Kidney (tissue), 14 donors: ENCODE results near the gene CDYL2. TPM values are rescaled to one million over a fixed set of nuclear protein-coding genes. Genes with fewer than 3 reads are reported as not detected.

Source experiments
- DNase-seq, 5 donors: peaks; one replicate each; pipeline ENCODE4 v3.0.0-alpha.2; 2013 to 2020
- FAIRE-seq: peaks from 2 replicates; lab custom pipeline; 2012; peaks lifted over from hg19 to GRCh38; lab: Jason Lieb, UNC
- H3K27ac ChIP-seq, 2 donors: one replicate each; pipeline ENCODE4 v1.7.0; 2013; ENCODE audit warnings: low read depth in 2 of 2, low read length in 2 of 2, inconsistent platforms in 1 of 2
- H3K27me3 ChIP-seq: one replicate; pipeline ENCODE4 v1.7.1; 2013; ENCODE audit warnings: low read length, inconsistent platforms; ENCODE audit not compliant: control insufficient read depth, insufficient read depth
- H3K36me3 ChIP-seq, 3 donors: one replicate each; pipeline versions ENCODE4 v1.7.0 to v1.7.1; 2013; ENCODE audit warnings: low read length in 3 of 3, control low read depth in 1 of 3, inconsistent platforms in 1 of 3; ENCODE audit not compliant: insufficient read depth in 3 of 3, control insufficient read depth in 2 of 3
- H3K4me1 ChIP-seq, 3 donors: one replicate each; pipeline versions ENCODE4 v1.7.0 to v1.7.1; 2013; ENCODE audit warnings: low read length in 3 of 3, inconsistent platforms in 1 of 3, low read depth in 1 of 3; ENCODE audit not compliant: control insufficient read depth in 2 of 3, insufficient read depth in 2 of 3
- H3K4me3 ChIP-seq, 3 donors: one replicate each; pipeline versions ENCODE4 v1.7.0 to v1.8.1; 2013; ENCODE audit warnings: low read length in 3 of 3, control low read depth in 1 of 3, inconsistent platforms in 1 of 3
- H3K9ac ChIP-seq, 3 donors: one replicate each; pipeline versions ENCODE4 v1.7.0 to v1.7.1; 2013; ENCODE audit warnings: low read length in 3 of 3, control low read depth in 1 of 3, inconsistent platforms in 1 of 3
- H3K9me3 ChIP-seq, 3 donors: one replicate each; pipeline versions ENCODE4 v1.7.0 to v1.7.1; 2013; ENCODE audit warnings: low read length in 3 of 3, control low read depth in 1 of 3, inconsistent platforms in 1 of 3; ENCODE audit not compliant: control insufficient read depth in 2 of 3, insufficient read depth in 1 of 3
- CTCF ChIP-seq: IDR thresholded peaks from 3 replicates; pipeline ENCODE4 v1.5.1; 2012; ENCODE audit warnings: mild to moderate bottlenecking, moderate library complexity, borderline replicate concordance; ENCODE audit not compliant: insufficient read depth; ENCODE audit errors: extremely low read depth
- intact Hi-C: fragments of 100-400 bp; cut with DNase I; formaldehyde crosslinking; loops from one replicate; pipeline ENCODE4 v1.11.1; 2022
- polyA plus RNA-seq: library from polyadenylated mRNA; stranded (reverse); fragments of 350-450 nt; fragmentation: Illumina TruSeq; extraction: RNeasy Lipid Tissue Mini Kit (QIAGEN cat#74804); gene quantifications from one replicate; pipeline ENCODE4 v1.2.3, GENCODE V29; 2014; ENCODE audit warnings: low read depth, low replicate concordance; ENCODE audit not compliant: insufficient read depth
- total RNA-seq: library from RNA; stranded (reverse); fragmentation: NEBNext Ultra II Directional; extraction: Animal tissue kit (Norgen Biotek cat#: 25700); gene quantifications from one replicate; pipeline ENCODE4 v1.2.1, GENCODE V29; 2021
- donor health status: control.
- donor health status: control.
- donor health status: control.
- donor health status: control.
- donor health status: control.
- donor health status: DM: yes; HTN: yes; CAD: no.
- donor health status: Normal renal cell carcinoma (clear cell type).

Gene CDYL2
- total and polyA plus RNA-seq, 2 donors from 2014 or later: 2.6 to 27.3 TPM

- TF ChIP-seq CTCF: no peak
- FAIRE-seq (no peak), DNase-seq (no peak)
- Histone ChIP-seq H3K9ac (no peak overlapping the region), H3K9me3 (no peaks in the 10 kb centered on the region), H3K27me3 (no peaks in the 10 kb centered on the region), H3K27ac (no peak overlapping the region), H3K4me1 (no peaks in the 10 kb centered on the region), H3K4me3 (no peak overlapping the region), H3K36me3 (no peaks in the 10 kb centered on the region)
- intact Hi-C loops: no loop called here
Observed at GRCh38 chr16:80619824-80620223, 184.6 kb downstream of the CDYL2 start.

GRCh38 chr16:80618862-80619648 lies 185.3 kb downstream of the CDYL2 start:
- Histone ChIP-seq H3K27me3 (no peaks in the 10 kb centered on the region), H3K4me1 (no peaks in the 10 kb centered on the region), H3K9ac (no peak overlapping the region), H3K9me3 (no peaks in the 10 kb centered on the region), H3K27ac (no peak overlapping the region), H3K4me3 (no peak overlapping the region), H3K36me3 (no peaks in the 10 kb centered on the region)
- DNase-seq (no peak), FAIRE-seq (no peak)
- intact Hi-C loops: no loop called here
- no peak for TF ChIP-seq CTCF

GRCh38 chr16:80616362-80616761 lies 188.0 kb downstream of the CDYL2 start:
- no peak for DNase-seq
- Histone ChIP-seq H3K4me1 (no peaks in the 10 kb centered on the region), H3K27ac (no peak overlapping the region), H3K9ac (no peak overlapping the region), H3K4me3 (no peak overlapping the region), H3K9me3 (no peaks in the 10 kb centered on the region), H3K36me3 (no peaks in the 10 kb centered on the region), H3K27me3 (no peaks in the 10 kb centered on the region)
- TF ChIP-seq CTCF: no peak
- FAIRE-seq: no peak
- intact Hi-C loops: no loop called here
